ENCODE data around the gene ERCC4.

ERCC4 gene

GRCh38 chr16:13950821-13951547, 31.0 kb downstream of the ERCC4 start:
- peak in 1 of 4 experiments; percentile 26 for DNase-seq

DNA sequence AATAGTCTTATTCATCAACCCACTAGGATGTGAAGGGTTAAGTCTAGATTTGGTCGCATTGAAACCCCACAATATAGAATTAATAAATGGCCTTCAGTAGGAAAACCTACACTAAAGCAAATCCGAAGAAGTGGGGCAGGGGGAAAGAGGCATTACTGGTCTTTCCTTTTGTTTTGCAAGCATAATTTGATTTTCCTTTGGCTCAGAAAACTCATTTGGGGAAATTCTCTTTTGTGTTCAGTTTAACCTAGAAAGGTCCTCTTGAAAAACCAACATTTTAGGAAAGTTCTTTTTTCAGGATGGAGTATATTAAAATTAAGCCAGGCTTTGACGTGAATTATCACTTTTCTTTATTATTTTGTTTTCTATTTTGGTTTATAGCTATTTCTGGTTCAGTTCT, 31.7 kb downstream of the ERCC4 start:
- DNase-seq, result no peak

- DNase-seq, result no peak
These were observed 33.5 kb downstream of the ERCC4 start for GRCh38 chr16:13953501-13953900.

DNA sequence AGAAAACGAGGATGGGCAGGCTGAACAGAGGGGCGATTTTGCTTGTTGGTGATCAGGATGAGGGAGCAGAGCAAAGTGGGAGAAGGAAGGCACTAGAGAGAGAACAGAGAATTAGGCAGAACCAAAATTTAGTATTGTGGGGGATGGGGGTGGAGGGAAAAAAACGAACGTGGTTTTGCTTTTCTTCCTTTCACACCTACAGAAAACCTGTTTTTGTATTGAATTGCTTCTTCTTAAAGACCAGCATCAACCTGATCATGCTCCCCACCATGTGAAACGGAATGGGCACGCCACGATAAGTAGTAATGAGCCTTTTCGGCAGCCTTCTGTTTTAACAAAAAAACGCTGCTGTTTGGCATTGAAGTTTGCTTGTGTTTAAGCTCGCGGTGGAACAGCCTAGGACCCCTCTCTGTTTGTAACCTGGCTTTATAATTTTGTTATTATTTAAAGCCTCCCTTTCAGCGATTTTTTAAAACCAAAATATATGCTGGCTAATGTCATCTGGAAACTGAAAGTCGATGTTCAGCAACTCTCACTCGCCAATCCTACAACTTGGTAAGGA, 36.8 kb downstream of the ERCC4 start:
- no peak for DNase-seq

DNA sequence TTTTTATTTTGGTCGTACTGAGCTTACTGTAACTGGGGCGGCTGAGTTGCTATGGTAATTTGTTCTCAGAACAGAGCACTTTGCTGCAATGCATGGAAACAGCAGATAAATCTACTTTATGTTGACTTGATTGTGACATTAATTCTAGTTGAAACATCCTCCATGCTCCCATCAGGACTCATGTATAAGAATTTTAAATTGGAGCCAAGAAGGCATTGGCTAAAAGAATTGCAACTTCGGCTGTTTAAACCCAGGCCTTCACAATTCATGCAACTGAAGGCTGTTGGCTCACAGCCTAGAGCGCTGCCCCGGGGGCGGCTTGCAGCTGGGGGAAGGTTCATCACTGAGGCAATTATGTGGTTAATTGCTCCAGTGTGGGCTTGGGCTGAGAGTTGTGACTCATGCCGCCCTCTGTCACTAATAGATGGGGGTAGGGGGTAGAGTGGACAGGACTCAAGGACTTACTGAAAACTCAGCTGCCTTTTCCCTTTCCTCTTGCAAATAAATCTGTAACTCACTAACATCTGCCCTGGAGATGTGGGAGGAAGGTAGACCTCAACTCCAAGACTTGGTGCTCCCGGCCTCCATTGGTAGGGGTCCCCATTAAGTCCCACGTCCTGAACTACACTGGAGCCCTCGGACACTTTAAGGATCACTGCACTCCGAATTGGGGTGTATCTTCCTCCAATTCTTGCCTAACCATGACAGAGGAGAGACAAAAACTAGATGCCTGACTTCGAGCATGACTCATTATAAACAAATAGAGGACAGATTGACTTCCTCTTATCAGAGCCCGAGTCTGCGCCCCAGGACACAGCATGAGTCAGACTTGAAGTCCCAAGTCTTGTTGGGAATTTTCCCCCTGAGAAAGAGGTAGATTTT, 37.5 kb downstream of the ERCC4 start:
- DNase-seq, result peak; percentile 90 to 96 (median 94)

- DNase-seq, result no peak
These were observed 38.5 kb downstream of the ERCC4 start for GRCh38 chr16:13958474-13958873.

GRCh38 chr16:13959626-13960025, 39.7 kb downstream of the ERCC4 start:
- DNase-seq, result no peak

GRCh38 chr16:13961099-13961811, 41.3 kb downstream of the ERCC4 start:
- DNase-seq, result peak in 3 of 4 experiments; percentile 27 to 43 (median 33)

GRCh38 chr16:13962232-13962631, 42.3 kb downstream of the ERCC4 start:
- DNase-seq, result no peak

- DNase-seq, result no peak
These were observed 48.9 kb downstream of the ERCC4 start for GRCh38 chr16:13968835-13969234.

GRCh38 chr16:13969711-13970110, 49.8 kb downstream of the ERCC4 start:
- DNase-seq, result no peak

DNA sequence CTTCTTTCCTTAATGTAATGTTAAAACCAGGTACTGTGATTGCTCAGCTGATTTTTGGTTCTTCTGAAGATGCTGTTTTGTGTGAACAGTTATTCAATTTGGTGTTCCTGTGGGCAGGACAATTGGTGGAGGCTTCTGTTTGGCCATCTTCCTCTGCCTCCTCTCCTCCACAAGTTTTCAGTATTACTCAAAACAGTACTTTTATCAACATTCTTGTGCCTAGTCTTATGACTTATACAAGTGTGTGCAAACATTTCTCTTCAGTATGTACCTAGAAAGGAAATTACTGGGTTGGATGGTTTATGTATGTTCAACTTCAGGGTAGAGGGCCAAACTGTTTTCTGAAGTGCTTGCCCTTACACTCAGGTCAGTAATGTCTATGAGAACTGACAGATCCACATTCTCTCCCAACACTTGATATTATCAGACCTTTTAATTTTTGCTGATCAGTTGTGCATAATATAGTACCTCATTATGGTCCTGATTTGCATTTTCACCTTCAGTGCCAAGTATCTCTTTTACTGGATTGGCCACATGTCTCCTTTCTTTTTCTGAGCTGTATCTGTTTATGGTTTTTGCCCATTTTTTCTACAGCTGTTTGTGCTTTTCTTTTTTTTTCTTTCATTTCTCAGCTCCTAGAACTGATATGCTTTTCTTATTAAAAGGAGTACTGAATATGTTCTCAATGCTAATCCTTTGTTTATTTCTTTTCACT, 50.9 kb downstream of the ERCC4 start:
- no peak for DNase-seq

GRCh38 chr16:13973321-13974023, 53.5 kb downstream of the ERCC4 start:
- DNase-seq, result no peak

DNA sequence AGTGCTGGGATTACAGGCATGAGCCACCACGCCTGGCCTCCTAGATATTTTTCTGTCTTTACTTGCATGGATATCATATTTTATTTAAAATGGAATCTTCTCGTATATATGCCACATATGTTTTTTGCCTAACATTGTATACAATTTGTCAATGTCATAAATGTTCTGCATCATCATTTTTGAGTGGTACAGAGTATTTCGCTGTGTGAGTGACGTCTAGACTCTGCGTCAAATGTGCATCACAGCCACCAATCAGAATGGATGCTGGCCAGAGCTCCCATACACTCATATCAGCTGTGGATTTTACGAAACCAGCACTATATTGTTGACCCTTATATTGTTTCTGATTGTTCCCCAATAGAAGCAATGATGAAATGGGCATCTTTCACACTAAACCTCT, 57.2 kb downstream of the ERCC4 start:
- no peak for DNase-seq

DNA sequence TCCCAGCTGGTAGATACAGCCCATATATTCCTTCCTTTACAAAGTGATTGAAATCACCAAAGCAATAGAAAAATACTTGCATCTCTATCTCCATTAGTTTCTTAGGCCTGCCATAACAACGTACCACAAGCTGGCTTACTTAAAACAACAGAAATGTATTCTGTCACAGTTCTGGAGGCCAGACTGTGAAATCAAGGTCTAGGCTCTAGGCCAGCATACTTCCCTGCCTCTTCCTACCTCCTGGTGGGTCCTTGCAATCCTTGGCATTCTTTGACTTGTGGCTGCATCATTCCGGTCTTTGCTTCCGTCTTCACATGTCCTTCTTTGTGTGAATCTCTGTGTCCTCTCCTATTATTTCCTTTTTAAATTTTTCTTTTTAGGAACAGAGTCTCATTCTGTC, 62.5 kb downstream of the ERCC4 start:
- DNase-seq, result no peak

DNA sequence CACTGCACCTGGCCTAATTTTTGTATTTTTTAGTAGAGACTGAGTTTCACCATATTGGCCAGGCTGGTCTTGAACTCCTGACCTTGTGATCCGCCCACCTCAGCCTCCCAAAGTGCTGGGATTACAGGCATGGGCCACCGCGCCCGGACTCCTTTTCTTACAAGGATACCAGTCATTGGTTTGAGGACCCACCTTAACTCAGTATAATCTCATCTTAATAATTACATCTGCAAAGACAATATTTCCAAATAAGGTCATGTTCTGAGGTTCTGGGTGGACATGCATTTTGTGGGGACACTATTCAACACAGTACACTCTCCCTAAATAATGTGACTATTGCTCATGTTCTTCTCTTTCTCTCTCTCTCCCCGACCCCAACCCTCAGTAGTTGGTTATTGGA, 63.7 kb downstream of the ERCC4 start:
- no peak for DNase-seq

- DNase-seq, result no peak
These were observed 64.8 kb downstream of the ERCC4 start for GRCh38 chr16:13984794-13985193.

DNA sequence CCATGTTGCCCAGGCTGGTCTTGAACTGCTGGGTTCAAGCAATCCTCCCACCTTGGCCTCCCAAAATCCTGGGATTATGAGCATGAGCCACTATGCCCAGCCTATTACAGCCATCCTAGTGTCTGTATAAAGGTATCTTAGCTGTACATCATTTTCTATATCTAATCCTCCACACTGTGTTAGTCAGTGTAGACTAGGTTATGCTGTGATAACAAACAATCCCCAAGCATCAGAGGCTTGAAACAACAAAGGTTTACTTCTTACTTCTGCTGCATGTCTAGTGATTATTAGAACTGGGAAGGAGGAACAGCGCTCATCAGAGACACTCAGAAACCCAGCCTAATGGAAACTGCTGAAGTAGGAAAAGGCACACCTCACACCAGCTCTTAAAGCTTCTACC, 68.1 kb downstream of the ERCC4 start:
- DNase-seq, result no peak

- no peak for DNase-seq
These were observed 72.4 kb downstream of the ERCC4 start for GRCh38 chr16:13992322-13992721.

GRCh38 chr16:13992976-13993375, 73.0 kb downstream of the ERCC4 start:
- no peak for DNase-seq

DNA sequence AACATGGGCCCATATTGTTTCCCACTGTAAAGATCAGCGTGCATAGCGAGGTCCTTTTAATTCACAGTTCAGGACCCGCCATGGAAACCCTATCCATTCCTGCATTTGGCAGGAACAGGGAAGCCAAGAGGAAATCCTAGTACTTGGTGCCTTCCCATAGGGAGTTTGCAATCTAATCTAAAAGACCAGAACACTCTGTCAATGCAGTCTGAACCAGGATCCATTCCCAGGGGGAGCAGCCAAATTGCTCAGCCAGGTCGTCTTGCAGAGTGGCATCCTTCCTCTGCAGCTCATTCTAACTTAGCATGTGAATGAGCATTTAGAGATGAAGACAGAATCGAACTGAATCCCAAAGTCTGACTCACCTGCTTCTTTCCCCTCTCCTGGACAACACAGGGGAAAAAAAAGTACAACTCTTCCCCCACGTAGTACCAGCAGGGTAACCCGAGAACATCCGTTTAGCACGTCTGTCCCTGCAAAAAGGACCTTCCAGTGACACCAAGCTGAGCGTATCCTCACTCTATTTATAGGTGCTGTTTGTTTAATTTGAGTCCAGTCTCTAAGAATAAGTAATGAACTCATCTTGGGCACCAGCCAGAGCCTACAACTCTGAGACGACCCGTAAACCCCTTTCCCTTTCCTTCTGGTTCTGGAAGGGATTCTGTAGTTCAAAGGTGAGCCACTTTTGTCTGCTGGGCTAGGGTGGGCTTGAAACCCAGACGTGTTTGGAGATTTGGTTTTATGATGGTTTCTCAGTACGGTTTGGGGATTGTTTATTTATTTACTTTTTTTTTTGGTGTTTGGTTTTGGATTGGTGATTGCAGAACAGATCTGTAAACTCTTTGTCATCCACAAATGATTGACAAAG, 74.5 kb downstream of the ERCC4 start:
- no peak for DNase-seq

Measured in suppressor macrophage (primary cell).